Left lobe of liver (tissue), 2 donors: ENCODE results near the gene KPNA6. TPM values are rescaled to one million over a fixed set of nuclear protein-coding genes. Genes with fewer than 3 reads are reported as not detected.
"Not testable (repeated sequence)": the region's sequence is repeated elsewhere in the genome, so short reads cannot be mapped to it uniquely, and the experiment has no call there.

Source experiments
- ATAC-seq: fragments of 200-7000 bp; cut with Tn5 transposase; one replicate; pipeline ENCODE4 v1.9.1; 2020; ENCODE audit warnings: mild to moderate bottlenecking, moderate library complexity
- DNase-seq: peaks from one replicate; pipeline ENCODE4 v3.0.0-alpha.2; 2020; ENCODE audit warnings: low spot score
- total RNA-seq: library from RNA; stranded (reverse); gene quantifications from one replicate; pipeline ENCODE4 v1.2.1, GENCODE V29; 2021
- donor health status: DM: no; HTN: no; CAD: no; lungs with moderate emphysema.
- donor health status: DM: no; HTN: yes; CAD: no.

KPNA6 gene
- total RNA-seq, 1 donor from 2014 or later, result 32.2 TPM

- ATAC-seq, result no peak
Measured at GRCh38 chr1:32138965-32139364, 31.1 kb downstream of the KPNA6 start.

GRCh38 chr1:32142446-32143301, 34.8 kb downstream of the KPNA6 start:
- ATAC-seq, result peak; percentile 93
- no peak for DNase-seq

More at GRCh38 chr1:32138965-32139364, 31.1 kb downstream of the KPNA6 start:
- DNase-seq, result no peak

GRCh38 chr1:32143302-32143695, 35.4 kb downstream of the KPNA6 start:
- not testable (repeated sequence) for ATAC-seq, DNase-seq

GRCh38 chr1:32144033-32144432, 36.2 kb downstream of the KPNA6 start:
- no peak for DNase-seq
- ATAC-seq, result no peak

- ATAC-seq, DNase-seq: not testable (repeated sequence)
Measured at GRCh38 chr1:32147799-32148198, 39.9 kb downstream of the KPNA6 start.

- DNase-seq (no peak), ATAC-seq (no peak)
Measured at GRCh38 chr1:32150847-32151246, 43.0 kb downstream of the KPNA6 start.

GRCh38 chr1:32151319-32151787, 43.5 kb downstream of the KPNA6 start:
- no peak for ATAC-seq
- no peak for DNase-seq

GRCh38 chr1:32159189-32159588, 51.3 kb downstream of the KPNA6 start:
- DNase-seq (no peak), ATAC-seq (peak; percentile 96)

GRCh38 chr1:32163405-32163804, 55.5 kb downstream of the KPNA6 start:
- DNase-seq (no peak), ATAC-seq (no peak)

- DNase-seq, ATAC-seq: not testable (repeated sequence)
Measured at GRCh38 chr1:32165633-32166032, 57.8 kb downstream of the KPNA6 start.

GRCh38 chr1:32170991-32171390, 63.1 kb downstream of the KPNA6 start:
- ATAC-seq (no peak), DNase-seq (no peak)

- ATAC-seq, result no peak
- no peak for DNase-seq
Measured at GRCh38 chr1:32172621-32173245, 64.9 kb downstream of the KPNA6 start.

- ATAC-seq, result peak; percentile 49
Measured at GRCh38 chr1:32178380-32179192, 70.7 kb downstream of the KPNA6 start.

GRCh38 chr1:32179193-32179442, 71.3 kb downstream of the KPNA6 start:
- ATAC-seq (no peak), DNase-seq (no peak)

More at GRCh38 chr1:32178380-32179192, 70.7 kb downstream of the KPNA6 start:
- DNase-seq, result peak; percentile 65

GRCh38 chr1:32179443-32180185, 71.8 kb downstream of the KPNA6 start, which contains the start of gene TXLNA:
Gene TXLNA, plus strand, starts transcription at chr1:32179675. Its CDS starts 671 bp downstream, at chr1:32180346.
- DNase-seq (peak; percentile 97), ATAC-seq (peak; percentile 86)

GRCh38 chr1:32180186-32181060, 72.6 kb downstream of the KPNA6 start:
- DNase-seq, result peak; percentile 60
- ATAC-seq, result peak; percentile 33

- no peak for DNase-seq
- ATAC-seq, result no peak
Measured at GRCh38 chr1:32181065-32181464, 73.2 kb downstream of the KPNA6 start.

GRCh38 chr1:32181563-32181962, 73.7 kb downstream of the KPNA6 start:
- DNase-seq (no peak), ATAC-seq (no peak)

GRCh38 chr1:32182060-32182459, 74.2 kb downstream of the KPNA6 start:
- DNase-seq (no peak), ATAC-seq (no peak)

- DNase-seq (no peak), ATAC-seq (no peak)
Measured at GRCh38 chr1:32184650-32185049, 76.8 kb downstream of the KPNA6 start.
